Measurements from ENCODE around the gene DPF3. TPM values are rescaled to one million over a fixed set of nuclear protein-coding genes. Genes with fewer than 3 reads are reported as not detected.

The DPF3 gene
- total and polyA plus RNA-seq, 2 donors, result 0.71 to 2.2 TPM

GRCh38 chr14:72745991-72746980, 147.6 kb downstream of the DPF3 start:
- no peak for DNase-seq (ENCODE audit: extremely low spot score)
- no peaks in the 10 kb centered on the region for H3K4me1 ChIP-seq (ENCODE audit: insufficient read depth)
- no peak overlapping the region for H3K4me3 ChIP-seq (ENCODE audit: low read depth, low read length)
- no peaks in the 10 kb centered on the region for H3K36me3 ChIP-seq (ENCODE audit: insufficient read depth)
- WGBS, result 88% methylated on average over 20 of the region's 20 CpGs
- H3K27ac ChIP-seq (ENCODE audit: low read depth), result no peak overlapping the region

- H3K36me3 ChIP-seq (ENCODE audit: insufficient read depth), result no peaks in the 10 kb centered on the region
- H3K27ac ChIP-seq (ENCODE audit: low read depth), result no peak overlapping the region
- WGBS, result 66% methylated on average over 5 of the region's 5 CpGs
These were observed 148.4 kb downstream of the DPF3 start for GRCh38 chr14:72745546-72745945.

GRCh38 chr14:72744416-72745120, 149.3 kb downstream of the DPF3 start:
- Histone ChIP-seq H3K4me1 (ENCODE audit: insufficient read depth) (no peaks in the 10 kb centered on the region), H3K36me3 (ENCODE audit: insufficient read depth) (no peaks in the 10 kb centered on the region), H3K27ac (ENCODE audit: low read depth) (no peak overlapping the region), H3K4me3 (ENCODE audit: low read depth, low read length) (no peak overlapping the region)
- no peak for DNase-seq (ENCODE audit: extremely low spot score)
- WGBS, result 92% methylated on average over 8 of the region's 8 CpGs

More at GRCh38 chr14:72745546-72745945, 148.4 kb downstream of the DPF3 start:
- DNase-seq (ENCODE audit: extremely low spot score), result no peak
- H3K4me3 ChIP-seq (ENCODE audit: low read depth, low read length), result no peak overlapping the region
- no peaks in the 10 kb centered on the region for H3K4me1 ChIP-seq (ENCODE audit: insufficient read depth)

GRCh38 chr14:72743626-72744025, 150.3 kb downstream of the DPF3 start:
- H3K4me1 ChIP-seq (ENCODE audit: insufficient read depth), result no peaks in the 10 kb centered on the region
- no peak overlapping the region for H3K27ac ChIP-seq (ENCODE audit: low read depth)
- whole genome bisulfite sequencing, result 53% methylated on average over 2 of the region's 2 CpGs
- no peak for DNase-seq (ENCODE audit: extremely low spot score)
- no peaks in the 10 kb centered on the region for H3K36me3 ChIP-seq (ENCODE audit: insufficient read depth)
- H3K4me3 ChIP-seq (ENCODE audit: low read depth, low read length), result no peak overlapping the region

GRCh38 chr14:72742838-72743195, 151.1 kb downstream of the DPF3 start:
- H3K4me1 ChIP-seq (ENCODE audit: insufficient read depth), result no peaks in the 10 kb centered on the region
- no peak overlapping the region for H3K4me3 ChIP-seq (ENCODE audit: low read depth, low read length)
- no peaks in the 10 kb centered on the region for H3K36me3 ChIP-seq (ENCODE audit: insufficient read depth)
- WGBS, result 90% methylated on average over 10 of the region's 10 CpGs
- H3K27ac ChIP-seq (ENCODE audit: low read depth), result no peak overlapping the region
- DNase-seq (ENCODE audit: extremely low spot score), result no peak

- no peaks in the 10 kb centered on the region for H3K36me3 ChIP-seq (ENCODE audit: insufficient read depth)
- no peak overlapping the region for H3K27ac ChIP-seq (ENCODE audit: low read depth)
- no peak overlapping the region for H3K4me3 ChIP-seq (ENCODE audit: low read depth, low read length)
- no peak for DNase-seq (ENCODE audit: extremely low spot score)
- H3K4me1 ChIP-seq (ENCODE audit: insufficient read depth), result no peaks in the 10 kb centered on the region
- 67% methylated on average over 27 of the region's 27 CpGs for WGBS
These were observed 151.6 kb downstream of the DPF3 start for GRCh38 chr14:72742118-72742837.

GRCh38 chr14:72741826-72742117, 152.1 kb downstream of the DPF3 start:
- H3K27ac ChIP-seq (ENCODE audit: low read depth), result no peak overlapping the region
- no peak for DNase-seq (ENCODE audit: extremely low spot score)
- H3K36me3 ChIP-seq (ENCODE audit: insufficient read depth), result no peaks in the 10 kb centered on the region
- 85% methylated on average over 8 of the region's 8 CpGs for WGBS
- H3K4me3 ChIP-seq (ENCODE audit: low read depth, low read length), result no peak overlapping the region
- no peaks in the 10 kb centered on the region for H3K4me1 ChIP-seq (ENCODE audit: insufficient read depth)

GRCh38 chr14:72740966-72741825, 152.7 kb downstream of the DPF3 start:
- no peak overlapping the region for H3K27ac ChIP-seq (ENCODE audit: low read depth)
- DNase-seq (ENCODE audit: extremely low spot score), result no peak
- H3K4me1 ChIP-seq (ENCODE audit: insufficient read depth), result no peaks in the 10 kb centered on the region
- WGBS, result 92% methylated on average over 10 of the region's 10 CpGs
- no peak overlapping the region for H3K4me3 ChIP-seq (ENCODE audit: low read depth, low read length)
- H3K36me3 ChIP-seq (ENCODE audit: insufficient read depth), result no peaks in the 10 kb centered on the region

- no peak for DNase-seq (ENCODE audit: extremely low spot score)
- WGBS, result 96% methylated on average over 4 of the region's 4 CpGs
- Histone ChIP-seq H3K4me1 (ENCODE audit: insufficient read depth) (no peaks in the 10 kb centered on the region), H3K27ac (ENCODE audit: low read depth) (no peak overlapping the region), H3K4me3 (ENCODE audit: low read depth, low read length) (no peak overlapping the region), H3K36me3 (ENCODE audit: insufficient read depth) (no peaks in the 10 kb centered on the region)
These were observed 153.4 kb downstream of the DPF3 start for GRCh38 chr14:72740504-72740961.

- no peak for DNase-seq (ENCODE audit: extremely low spot score)
- Histone ChIP-seq H3K27ac (ENCODE audit: low read depth) (no peak overlapping the region), H3K36me3 (ENCODE audit: insufficient read depth) (no peaks in the 10 kb centered on the region), H3K4me3 (ENCODE audit: low read depth, low read length) (no peak overlapping the region), H3K4me1 (ENCODE audit: insufficient read depth) (no peaks in the 10 kb centered on the region)
- 81% methylated on average over 14 of the region's 14 CpGs for WGBS
These were observed 154.2 kb downstream of the DPF3 start for GRCh38 chr14:72739446-72740405.

GRCh38 chr14:72738161-72738611, 155.7 kb downstream of the DPF3 start:
- DNase-seq (ENCODE audit: extremely low spot score), result no peak
- 91% methylated on average over 6 of the region's 6 CpGs for WGBS
- H3K27ac ChIP-seq (ENCODE audit: low read depth), result no peak overlapping the region
- H3K36me3 ChIP-seq (ENCODE audit: insufficient read depth), result no peaks in the 10 kb centered on the region
- no peak overlapping the region for H3K4me3 ChIP-seq (ENCODE audit: low read depth, low read length)
- no peaks in the 10 kb centered on the region for H3K4me1 ChIP-seq (ENCODE audit: insufficient read depth)

GRCh38 chr14:72737560-72737943, 156.3 kb downstream of the DPF3 start:
- no peaks in the 10 kb centered on the region for H3K36me3 ChIP-seq (ENCODE audit: insufficient read depth)
- DNase-seq (ENCODE audit: extremely low spot score), result no peak
- H3K4me3 ChIP-seq (ENCODE audit: low read depth, low read length), result no peak overlapping the region
- no peaks in the 10 kb centered on the region for H3K4me1 ChIP-seq (ENCODE audit: insufficient read depth)
- 84% methylated on average over 6 of the region's 6 CpGs for WGBS
- H3K27ac ChIP-seq (ENCODE audit: low read depth), result no peak overlapping the region
